Inferior parietal cortex (tissue), 1 donor: ENCODE measurements around the gene CNOT8.
"Not testable (repeated sequence)": the region's sequence is repeated elsewhere in the genome, so short reads cannot be mapped to it uniquely, and the experiment has no call there.

Experiments
- DNase-seq: peaks from one replicate; pipeline ENCODE4 v3.0.0-alpha.2; 2016; ENCODE audit errors: extremely low spot score

Gene CNOT8

DNA sequence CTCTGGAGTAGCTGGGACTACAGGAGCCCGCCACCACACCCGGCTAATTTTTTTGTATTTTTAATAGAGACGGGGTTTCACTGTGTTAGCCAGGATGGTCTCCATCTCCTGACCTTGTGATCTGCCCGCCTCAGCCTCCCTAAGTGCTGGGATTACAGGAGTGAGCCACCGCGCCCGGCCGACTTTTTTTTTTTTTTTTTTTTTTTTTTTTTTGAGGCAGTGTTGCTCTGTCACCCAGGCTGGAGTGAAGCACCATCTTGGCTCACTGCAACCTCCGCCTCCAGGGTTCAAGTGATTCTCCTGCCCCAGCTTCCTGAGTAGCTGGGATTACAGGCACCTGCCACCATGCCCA, 22.8 kb upstream of the CNOT8 start:
- not testable (repeated sequence) for DNase-seq

DNA sequence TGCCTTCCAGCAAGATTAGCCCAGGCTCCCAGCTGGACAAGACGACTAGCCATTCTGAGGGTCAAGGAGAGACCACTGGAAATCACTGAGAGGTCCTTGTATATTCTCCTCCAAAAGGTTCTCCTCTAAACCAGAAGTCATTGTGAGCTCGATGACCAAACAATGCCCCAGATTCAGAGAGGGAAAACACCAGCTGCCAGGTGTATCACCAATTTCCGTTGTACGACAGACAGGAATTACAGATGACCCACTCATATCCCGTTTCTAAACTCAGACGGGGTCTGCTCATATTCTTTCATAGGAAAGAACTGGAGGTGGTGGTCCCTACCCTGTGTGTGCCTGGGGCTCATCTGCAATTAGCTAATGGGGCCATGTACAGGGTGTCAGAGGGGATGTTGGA, 22.2 kb upstream of the CNOT8 start:
- DNase-seq, result no peak

DNA sequence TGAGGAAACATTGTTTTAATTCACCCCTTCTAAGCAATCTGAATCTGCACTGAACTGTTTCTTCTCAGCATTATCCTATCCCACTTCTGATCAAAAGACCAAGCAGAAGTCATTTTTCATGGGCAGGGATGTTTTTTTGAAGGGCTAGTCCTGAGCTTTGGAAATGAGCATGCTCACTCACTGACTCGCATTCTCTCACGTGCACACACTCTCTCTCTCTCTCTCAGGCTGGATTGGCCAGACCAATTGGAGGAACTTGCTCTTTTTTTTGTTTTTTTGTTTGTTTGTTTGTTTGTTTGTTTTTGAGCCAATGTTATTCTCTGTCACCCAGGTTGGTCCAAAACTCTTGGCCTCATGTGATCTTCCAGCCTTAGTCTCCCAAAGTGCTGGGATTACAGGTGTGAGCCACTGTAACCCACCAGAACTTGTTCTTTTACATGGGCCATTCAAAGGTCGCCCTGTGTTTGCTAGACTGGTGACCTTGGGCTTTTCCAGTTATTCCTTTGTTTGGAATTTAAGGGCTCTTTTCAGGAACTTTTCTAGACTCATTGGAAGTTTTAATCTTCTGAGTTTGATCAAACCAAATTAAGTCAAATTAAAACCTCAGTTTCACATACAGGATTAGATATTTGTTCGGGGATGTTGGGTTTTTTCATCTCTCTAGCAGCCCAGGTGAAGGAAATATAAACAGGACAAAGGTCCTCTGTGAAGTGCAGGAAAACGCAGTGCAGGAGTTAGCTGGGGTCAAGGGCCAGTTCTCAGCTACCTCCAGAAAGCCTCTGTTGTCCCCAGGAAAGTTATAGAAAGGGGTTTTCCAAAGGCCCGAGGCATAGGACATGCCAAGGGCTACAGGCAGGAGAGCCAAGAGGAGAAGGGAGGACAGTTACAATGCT, 21.2 kb upstream of the CNOT8 start:
- DNase-seq, result no peak

DNA sequence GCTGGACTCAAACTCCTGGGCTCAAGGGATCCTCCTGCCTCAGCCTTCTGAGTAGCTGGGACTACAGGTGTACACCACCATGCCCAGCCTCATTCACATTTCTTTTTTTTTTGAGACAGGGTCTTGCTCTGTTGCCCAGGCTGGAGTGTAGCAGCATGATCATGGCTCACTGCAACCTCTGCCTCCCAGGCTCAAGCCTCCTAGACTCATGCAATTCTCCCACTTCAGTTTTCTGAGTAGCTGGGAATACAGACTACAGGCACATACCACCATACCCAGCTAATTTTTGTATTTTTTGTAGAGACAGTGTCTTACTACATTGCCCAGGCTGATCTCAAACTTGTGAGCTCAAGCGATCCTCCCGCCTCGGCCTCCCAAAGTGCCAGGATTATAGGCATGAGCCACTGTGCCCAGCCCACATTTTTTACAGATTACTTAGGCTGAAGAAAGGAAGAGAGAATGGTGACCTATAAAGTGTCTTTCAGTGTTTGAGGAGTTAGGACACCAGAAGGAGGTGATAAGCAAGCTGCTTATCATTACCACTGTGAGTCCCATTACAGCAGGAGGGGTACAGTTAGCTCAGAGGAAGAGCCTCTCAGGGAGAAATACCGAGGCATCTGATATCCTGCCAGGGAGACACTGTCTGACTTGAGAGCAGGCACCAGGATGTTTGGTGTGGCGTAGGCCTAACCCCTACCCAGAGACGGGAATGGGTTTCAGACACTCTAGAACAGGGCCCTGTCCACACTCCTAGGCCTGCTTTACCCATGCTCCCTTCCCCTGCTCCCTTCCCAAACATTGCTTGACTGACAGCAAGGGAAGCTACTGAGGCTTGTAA, 17.8 kb upstream of the CNOT8 start:
- no peak for DNase-seq

DNA sequence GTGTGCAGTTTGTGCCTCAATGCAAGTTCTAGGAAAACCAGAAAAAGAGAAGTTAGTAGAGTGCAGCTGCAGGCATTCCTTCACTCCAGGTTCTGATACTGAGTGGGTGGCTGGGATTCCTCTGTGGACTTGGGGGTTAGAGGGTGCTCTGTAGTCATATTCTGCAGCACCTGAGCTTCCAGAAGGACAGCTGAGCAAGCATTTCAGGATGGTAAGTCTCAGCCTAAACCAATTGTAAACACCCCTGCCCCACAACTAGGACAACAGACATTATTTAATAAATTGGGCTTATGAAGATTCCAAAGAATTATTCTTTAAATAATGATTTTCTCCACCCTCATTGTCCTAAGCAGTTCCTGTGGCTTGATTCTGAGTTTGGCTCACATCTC, 17.2 kb upstream of the CNOT8 start:
- DNase-seq, result no peak

DNA sequence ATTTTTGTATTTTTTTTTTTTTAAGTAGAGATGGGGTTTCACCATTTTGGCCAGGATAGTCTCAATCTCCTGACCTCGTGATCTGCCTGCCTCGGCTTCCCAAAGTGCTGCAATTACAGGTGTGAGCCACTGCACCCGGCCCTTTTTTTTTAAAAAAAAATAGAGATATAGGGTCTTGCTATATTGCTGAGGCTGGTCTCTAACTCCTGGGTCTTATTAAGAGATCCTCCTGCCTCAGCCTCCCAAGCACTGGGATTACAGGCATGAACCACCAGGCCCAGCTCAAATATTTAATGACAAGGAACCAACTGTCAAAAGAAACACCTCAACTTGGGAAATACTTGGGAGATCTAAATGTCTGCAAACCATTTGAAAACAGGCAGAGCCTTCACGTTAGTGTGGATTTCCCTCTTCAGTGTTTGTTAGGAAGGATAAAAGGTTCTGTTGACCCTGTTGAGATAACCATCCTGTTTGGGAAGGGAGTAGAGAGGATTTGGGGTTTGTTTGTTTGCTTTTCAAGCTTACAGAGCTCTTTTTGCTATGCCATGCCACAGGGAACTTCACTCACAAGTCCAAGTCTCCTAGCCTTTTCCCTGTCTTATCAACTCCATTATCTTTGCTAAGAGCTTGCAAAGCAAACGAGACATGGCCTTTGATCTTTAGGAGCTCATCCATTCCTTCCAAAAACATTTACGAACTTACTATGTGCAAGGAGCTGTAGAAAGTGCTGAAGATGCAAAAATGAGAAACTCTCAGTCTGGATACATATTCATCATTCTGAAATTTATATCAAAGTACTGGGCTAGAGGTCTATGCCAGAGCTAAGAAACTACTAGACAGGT, 15.5 kb upstream of the CNOT8 start:
- DNase-seq, result no peak

DNA sequence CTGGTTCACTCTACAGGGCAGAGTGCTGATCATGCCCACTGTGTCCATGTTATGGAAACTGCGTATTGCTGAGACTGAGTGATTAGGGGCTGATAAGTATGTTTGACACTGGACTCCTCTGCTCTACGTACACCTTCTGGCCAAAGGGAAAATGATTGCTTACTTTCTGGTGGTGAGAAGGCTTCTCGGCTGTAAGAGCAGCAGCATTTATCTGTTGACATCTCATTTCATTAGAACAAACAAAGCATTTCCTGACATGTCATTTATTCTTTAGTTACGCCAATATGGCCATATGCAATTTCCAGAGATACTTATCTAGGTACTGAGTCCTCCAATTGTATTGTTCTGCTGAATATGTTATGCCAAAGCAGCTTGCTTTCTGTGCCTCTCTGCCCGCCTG, 13.6 kb upstream of the CNOT8 start:
- DNase-seq, result no peak

DNA sequence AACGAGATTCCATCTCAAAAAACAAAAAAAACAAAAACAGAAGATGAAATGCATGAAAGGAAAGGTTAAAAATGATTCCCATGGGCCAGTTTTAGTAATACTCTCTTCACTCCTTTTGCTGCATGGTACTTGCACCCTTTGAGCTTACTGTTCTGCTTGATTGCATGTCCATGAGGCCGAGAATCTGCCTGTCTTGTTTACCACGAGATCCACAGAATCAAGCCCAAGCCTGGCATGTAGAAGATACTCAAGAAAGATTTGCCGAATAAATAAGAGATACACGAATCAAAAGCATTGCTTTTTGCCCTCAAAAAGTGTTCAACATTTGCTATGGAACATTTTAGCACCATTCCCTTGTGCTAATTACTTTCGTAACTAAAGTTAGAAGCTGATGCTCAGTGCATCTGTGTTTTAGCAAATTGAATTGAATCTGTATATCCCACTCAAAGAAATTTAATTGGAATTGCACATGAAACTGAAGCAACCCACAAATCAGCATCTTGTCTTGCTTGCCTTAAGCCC, 9.1 kb upstream of the CNOT8 start:
- no peak for DNase-seq

DNA sequence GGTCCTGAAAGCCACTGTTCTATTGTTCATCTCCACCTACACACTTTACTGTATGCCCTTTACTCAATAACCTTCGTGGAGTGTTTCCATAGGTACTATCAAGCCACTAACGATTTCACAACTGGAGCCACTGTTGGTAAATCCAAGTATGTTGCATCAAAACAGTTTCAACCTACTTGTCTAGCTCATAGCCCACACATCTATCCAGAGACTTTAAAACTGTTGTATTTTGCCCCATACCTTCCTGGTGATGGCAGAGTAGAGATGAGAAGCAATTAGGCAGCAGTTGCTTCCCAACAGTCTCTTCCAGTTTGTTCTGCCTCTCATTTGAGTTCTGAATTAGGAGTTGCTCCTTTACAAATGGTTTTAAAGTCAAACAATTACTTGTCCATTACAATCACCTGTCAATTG, 8.6 kb upstream of the CNOT8 start:
- peak; percentile 63 for DNase-seq

DNA sequence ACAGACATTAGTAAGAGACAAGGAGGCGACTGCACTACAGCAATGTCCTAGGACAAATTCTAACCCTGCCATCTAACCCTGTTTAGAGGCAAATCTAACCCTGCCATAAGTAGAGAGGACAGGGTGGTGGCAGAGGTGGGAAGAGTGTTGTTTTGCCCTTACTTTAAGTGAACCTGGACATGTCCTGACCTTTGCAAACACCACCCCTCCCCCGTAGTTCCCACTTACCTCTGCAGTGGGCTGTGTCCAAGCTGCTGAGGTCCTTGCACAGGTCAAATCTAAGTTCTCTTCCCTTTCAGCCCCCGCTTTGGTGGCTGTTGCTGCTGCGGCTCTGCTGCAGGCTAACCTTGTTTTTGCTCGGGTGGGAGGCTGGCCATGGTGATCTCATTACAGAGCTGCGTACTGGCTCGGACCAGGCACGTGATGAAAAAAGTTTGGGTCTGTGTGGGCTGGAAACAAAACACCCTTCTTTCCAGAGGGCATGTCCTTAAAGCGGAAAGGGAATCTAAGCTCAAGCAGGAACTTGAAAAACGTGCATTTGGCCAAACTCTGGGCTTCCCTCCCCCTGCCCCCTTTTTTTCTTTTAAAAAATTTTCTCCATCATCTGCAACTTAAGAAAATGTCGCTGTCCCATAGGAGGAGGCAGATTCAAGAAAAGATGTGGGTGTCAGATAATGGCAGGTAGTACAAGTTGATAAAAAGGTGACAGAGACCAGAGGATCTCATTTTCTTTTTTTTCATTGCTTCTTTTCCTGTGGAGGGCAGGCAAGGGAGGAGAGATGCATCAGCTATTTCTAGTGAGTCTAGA, 8.0 kb upstream of the CNOT8 start, which contains the start of gene FAXDC2:
TSS of gene FAXDC2 (minus strand) at position 349 of the 808 bp plus-strand sequence. CDS start 12,425 bp downstream, outside the sequence.
- peak; percentile 80 for DNase-seq

DNA sequence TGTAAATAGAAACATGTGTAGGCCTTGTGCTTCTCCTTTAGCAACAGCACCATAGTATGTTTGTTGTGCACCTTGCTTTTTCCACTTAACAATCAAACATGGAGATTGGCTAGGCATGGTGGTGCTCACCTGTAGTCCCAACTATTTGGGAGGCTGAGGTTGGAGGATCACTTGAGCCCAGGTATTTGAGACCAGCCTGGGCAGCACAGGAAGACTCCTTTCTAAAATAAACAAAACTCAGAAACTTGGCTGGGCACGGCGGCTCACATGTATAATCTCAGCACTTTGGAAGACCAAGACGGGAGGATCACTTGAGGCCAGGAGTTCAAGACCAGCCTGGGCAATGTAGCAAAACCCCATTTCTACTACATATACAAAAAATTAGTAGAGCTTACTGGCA, 7.1 kb upstream of the CNOT8 start:
- DNase-seq, result no peak

DNA sequence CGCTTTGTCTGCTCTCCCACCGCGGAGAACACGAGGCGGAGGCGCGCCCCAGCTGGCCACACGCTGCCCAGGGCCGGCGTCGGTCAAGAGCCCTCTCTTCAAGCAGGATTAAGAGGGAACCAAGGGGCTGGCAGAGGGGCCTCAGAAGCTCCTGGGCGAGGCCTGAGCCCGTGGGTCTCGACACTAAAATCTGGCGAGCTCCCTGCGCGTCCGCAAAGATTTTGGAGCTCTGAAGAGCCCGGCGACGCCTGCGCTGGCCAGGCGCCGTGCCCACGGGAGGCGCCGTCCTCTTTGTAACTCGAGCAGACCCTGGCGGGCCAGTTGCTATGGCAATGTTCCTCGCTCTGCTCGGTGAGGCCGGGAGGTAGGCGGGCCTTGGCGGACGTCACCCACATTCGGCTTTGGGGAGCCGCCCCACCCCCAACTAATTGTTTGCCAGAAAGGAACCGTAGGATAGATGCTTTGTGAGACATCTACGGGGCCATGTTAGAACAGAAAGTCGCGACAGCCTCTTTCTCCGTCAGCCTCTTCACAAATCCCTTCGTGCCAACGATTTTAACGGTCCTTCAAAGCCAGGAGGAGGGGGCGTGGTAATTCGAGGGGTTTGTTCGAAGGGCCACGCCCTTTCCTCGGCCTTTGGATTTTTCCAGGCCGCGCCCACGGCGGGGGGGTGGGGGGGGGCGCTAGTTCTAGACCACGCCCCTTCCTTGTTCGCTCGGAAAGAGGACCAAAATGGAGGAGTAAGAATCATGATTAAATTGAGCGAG, 714 bp upstream of the CNOT8 start:
- peak; percentile 87 for DNase-seq

DNA sequence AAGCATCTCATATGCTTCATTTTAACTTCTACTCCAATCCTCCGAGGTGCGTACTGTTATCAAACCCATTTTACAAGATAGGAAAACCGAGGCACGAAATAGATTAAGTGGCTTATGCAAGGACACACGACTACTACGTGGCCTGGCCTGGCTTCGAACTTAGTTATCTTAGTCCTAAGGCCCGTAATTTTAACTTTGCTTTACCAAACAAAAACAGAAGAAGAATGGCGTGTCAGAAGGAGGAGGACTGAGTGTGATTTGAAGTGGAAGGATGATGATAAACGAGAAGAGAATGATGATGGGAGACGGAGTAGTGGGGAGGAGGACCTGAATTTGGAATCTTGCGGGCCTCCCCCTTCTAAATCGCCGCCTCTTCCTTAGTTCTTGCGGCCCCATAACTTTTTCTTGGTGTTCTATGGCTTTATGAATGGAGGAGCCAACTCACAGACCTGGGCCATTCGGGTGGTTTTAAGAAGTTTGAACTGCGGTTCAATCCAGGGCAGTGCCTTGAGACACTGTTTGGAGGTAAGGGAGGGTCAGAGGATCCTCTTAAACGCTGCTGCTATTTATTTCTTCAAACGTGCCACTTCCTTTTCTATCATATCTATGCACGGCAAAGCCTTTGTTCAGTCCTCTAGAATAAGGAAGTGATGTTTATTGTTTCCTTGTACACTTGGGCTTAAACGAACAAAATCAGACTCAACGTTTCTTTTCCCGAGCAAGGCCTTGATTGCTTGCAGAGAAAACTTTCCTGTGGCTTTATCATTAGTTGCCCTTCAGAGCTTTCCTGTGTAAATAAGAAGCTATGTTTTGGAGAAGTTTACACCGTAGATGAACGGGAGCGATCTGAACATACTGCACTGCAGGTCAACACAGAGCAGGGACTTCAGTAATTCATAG, 795 bp downstream of the CNOT8 start:
- DNase-seq, result no peak

DNA sequence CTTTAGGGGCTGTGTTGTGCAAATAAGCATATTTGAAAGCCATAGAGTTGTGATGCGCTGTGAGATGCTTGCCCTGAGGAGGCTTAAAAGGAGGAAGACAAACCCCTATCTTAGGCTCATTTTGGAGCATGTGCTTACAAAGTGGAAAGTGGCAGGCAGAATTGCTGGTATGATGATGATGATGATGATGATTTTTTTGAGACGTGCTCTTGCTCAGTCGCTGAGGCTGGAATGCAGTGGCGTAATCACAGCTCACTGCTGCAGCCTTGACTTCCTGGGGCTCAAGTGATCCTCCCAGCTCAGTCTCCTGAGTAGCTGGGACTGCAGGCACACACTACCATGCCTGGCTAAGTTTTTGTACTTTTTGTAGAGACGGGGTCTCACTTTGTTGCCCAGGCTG, 1.7 kb downstream of the CNOT8 start:
- no peak for DNase-seq

DNA sequence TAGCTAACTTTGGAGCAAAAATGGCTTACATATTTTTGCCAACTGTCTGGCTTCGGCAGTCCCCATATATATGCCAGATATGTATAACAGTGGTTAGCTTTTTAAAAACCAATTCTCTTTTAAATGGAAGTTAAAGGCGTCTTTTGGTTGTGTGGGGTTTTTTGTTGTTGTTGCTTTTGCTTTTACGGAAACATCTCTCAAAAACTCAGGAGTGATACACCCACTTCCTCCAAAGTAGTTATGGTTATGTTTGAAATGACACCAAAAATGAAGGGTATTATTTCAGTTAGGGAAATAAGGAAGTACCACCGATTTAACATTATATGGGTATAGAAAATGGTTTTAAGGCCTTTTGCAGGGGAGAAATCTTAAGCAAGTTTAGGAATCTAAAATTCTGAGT, 2.3 kb downstream of the CNOT8 start:
- DNase-seq, result no peak

DNA sequence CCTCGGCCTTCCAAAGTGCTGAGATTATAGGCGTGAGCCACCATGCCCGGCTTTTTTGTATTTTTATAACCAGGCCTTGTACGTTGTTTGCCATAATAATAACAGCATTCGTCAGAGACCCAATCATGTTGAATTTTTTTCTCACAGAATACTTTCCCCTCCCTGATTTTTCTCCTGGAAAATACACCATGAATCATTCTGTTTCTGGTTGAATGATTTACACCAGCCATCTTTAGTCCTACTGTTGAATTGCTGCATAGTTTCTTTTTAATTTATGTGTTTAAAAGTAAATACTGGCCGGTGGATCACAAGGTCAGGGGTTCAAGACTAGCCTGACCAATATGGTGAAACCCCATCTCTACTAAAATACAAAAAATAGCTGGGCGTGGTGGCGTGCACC, 3.5 kb downstream of the CNOT8 start:
- no peak for DNase-seq

DNA sequence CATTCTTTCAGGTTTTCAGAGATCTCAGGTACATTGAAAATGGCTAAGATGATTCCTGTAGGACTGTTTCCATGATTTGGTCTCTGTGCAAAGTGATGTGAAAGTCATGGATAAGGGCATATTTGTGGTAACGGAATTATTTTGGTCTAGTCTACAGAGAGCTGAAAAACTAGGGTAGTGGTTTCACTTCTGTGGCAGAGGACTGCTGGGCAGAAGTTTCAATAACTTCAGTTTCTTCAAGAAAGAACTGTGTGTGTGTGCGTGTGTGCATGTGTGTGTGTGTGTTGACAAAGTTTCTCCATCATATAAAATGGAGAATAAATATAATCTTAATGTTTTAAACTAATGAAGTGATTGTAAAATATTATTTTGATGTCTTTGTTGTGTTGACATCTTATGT, 4.3 kb downstream of the CNOT8 start:
- DNase-seq, result no peak

DNA sequence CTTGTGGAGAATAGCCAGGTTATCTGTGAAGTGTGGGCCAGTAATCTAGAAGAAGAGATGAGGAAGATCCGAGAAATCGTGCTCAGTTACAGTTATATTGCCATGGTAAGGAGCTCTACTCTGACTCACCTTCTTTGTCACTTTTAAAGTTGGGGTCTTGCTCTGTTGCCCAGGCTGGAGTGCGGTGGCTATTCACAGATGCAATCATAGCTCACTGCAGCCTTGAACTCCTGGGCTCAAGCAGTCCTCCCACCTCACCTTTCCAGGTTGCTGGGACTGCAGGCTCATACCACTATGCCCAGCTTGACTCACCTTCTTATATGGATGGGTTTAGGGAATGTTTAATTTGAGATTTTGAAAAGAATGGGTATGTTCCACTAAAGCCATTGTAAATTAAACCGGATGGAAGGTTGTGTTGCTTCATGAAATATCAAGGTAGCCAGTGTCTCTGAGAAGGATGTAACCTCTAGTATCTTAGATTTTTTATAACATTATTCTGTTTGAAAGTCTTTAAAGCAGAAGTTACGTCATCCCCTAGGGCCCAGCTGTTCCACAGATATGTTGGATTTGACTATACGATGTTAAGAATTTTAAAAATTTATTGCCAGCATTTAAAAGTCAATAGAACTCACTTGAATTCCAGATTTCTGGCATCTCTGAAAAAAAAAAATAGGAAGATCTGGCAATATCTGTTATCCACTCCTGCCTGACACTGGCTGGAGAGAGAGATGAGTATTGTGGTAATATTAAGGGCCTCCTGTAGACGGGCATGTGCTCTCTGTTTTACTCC, 5.1 kb downstream of the CNOT8 start:
- DNase-seq, result no peak
